ENCODE data around the gene CNBD2. TPM values are rescaled to one million over a fixed set of nuclear protein-coding genes. Genes with fewer than 3 reads are reported as not detected.
"Not testable (repeated sequence)": the region's sequence is repeated elsewhere in the genome, so short reads cannot be mapped to it uniquely, and the experiment has no call there.

The CNBD2 gene
- total and polyA plus RNA-seq, 2 donors = 1.9 to 8.6 TPM

- peaks cover 3% of the 10 kb centered on the region for H3K4me1 ChIP-seq (ENCODE audit: insufficient read depth)
- H3K27ac ChIP-seq (ENCODE audit: low read depth) = peak within 1 kb of the TSS; percentile 99
- under 1% methylated on average over 76 of the region's 76 CpGs for WGBS
- no peaks in the 10 kb centered on the region for H3K36me3 ChIP-seq (ENCODE audit: insufficient read depth)
- peak within 1 kb of the TSS; percentile 64 for H3K4me3 ChIP-seq (ENCODE audit: low read depth, low read length)
- DNase-seq (ENCODE audit: extremely low spot score) = peak; percentile 89
Measured at GRCh38 chr20:35954200-35954906, 14.0 kb upstream of the CNBD2 start, which contains the start of gene SCAND1. Gene SCAND1, minus strand, starts transcription at chr20:35954502. Its CDS starts 218 bp downstream, at chr20:35954284.

GRCh38 chr20:35954907-35955251, 13.5 kb upstream of the CNBD2 start:
- DNase-seq (ENCODE audit: extremely low spot score) = no peak
- H3K4me1 ChIP-seq (ENCODE audit: insufficient read depth) = peaks cover 3% of the 10 kb centered on the region
- 2% methylated on average over 19 of the region's 19 CpGs for WGBS
- H3K36me3 ChIP-seq (ENCODE audit: insufficient read depth) = no peaks in the 10 kb centered on the region
- H3K27ac ChIP-seq (ENCODE audit: low read depth) = peak overlapping the region; percentile 95
- peak overlapping the region; percentile 61 for H3K4me3 ChIP-seq (ENCODE audit: low read depth, low read length)

- Histone ChIP-seq H3K36me3 (ENCODE audit: insufficient read depth) (no peaks in the 10 kb centered on the region), H3K4me3 (ENCODE audit: low read depth, low read length) (no peak overlapping the region), H3K27ac (ENCODE audit: low read depth) (no peak overlapping the region), H3K4me1 (ENCODE audit: insufficient read depth) (peaks cover 3% of the 10 kb centered on the region)
- no peak for DNase-seq (ENCODE audit: extremely low spot score)
Measured at GRCh38 chr20:35956616-35957015, 11.8 kb upstream of the CNBD2 start.

- H3K27ac ChIP-seq (ENCODE audit: low read depth); H3K4me3 ChIP-seq (ENCODE audit: low read depth, low read length); DNase-seq (ENCODE audit: extremely low spot score); H3K36me3 ChIP-seq (ENCODE audit: insufficient read depth); H3K4me1 ChIP-seq (ENCODE audit: insufficient read depth): not testable (repeated sequence)
- WGBS = 79% methylated on average over 6 of the region's 6 CpGs
Measured at GRCh38 chr20:35959291-35959690, 9.1 kb upstream of the CNBD2 start.

- 88% methylated on average over 4 of the region's 4 CpGs for WGBS
- DNase-seq (ENCODE audit: extremely low spot score) = no peak
- H3K36me3 ChIP-seq (ENCODE audit: insufficient read depth) = no peaks in the 10 kb centered on the region
- no peaks in the 10 kb centered on the region for H3K4me1 ChIP-seq (ENCODE audit: insufficient read depth)
- no peak overlapping the region for H3K27ac ChIP-seq (ENCODE audit: low read depth)
- H3K4me3 ChIP-seq (ENCODE audit: low read depth, low read length) = no peak overlapping the region
Measured at GRCh38 chr20:35963878-35964277, 4.5 kb upstream of the CNBD2 start.

- H3K36me3 ChIP-seq (ENCODE audit: insufficient read depth) = no peaks in the 10 kb centered on the region
- H3K27ac ChIP-seq (ENCODE audit: low read depth) = no peak overlapping the region
- no peaks in the 10 kb centered on the region for H3K4me1 ChIP-seq (ENCODE audit: insufficient read depth)
- DNase-seq (ENCODE audit: extremely low spot score) = no peak
- 68% methylated on average over 1 of the region's 1 CpG for WGBS
- no peak overlapping the region for H3K4me3 ChIP-seq (ENCODE audit: low read depth, low read length)
Measured at GRCh38 chr20:35968930-35969329, 540 bp downstream of the CNBD2 start.

- no peak overlapping the region for H3K27ac ChIP-seq (ENCODE audit: low read depth)
- no peaks in the 10 kb centered on the region for H3K36me3 ChIP-seq (ENCODE audit: insufficient read depth)
- no peaks in the 10 kb centered on the region for H3K4me1 ChIP-seq (ENCODE audit: insufficient read depth)
- no peak for DNase-seq (ENCODE audit: extremely low spot score)
- 91% methylated on average over 2 of the region's 2 CpGs for WGBS
- no peak overlapping the region for H3K4me3 ChIP-seq (ENCODE audit: low read depth, low read length)
Measured at GRCh38 chr20:35971981-35972380, 3.6 kb downstream of the CNBD2 start.

- WGBS = 29% methylated on average over 4 of the region's 4 CpGs
- H3K36me3 ChIP-seq (ENCODE audit: insufficient read depth) = no peaks in the 10 kb centered on the region
Measured at GRCh38 chr20:35972462-35972861, 4.1 kb downstream of the CNBD2 start.

GRCh38 chr20:35974256-35974655, 5.9 kb downstream of the CNBD2 start:
- Histone ChIP-seq H3K36me3 (ENCODE audit: insufficient read depth) (no peaks in the 10 kb centered on the region), H3K4me1 (ENCODE audit: insufficient read depth) (no peaks in the 10 kb centered on the region), H3K27ac (ENCODE audit: low read depth) (no peak overlapping the region), H3K4me3 (ENCODE audit: low read depth, low read length) (no peak overlapping the region)
- WGBS = 83% methylated on average over 4 of the region's 4 CpGs
- DNase-seq (ENCODE audit: extremely low spot score) = no peak

More at GRCh38 chr20:35972462-35972861, 4.1 kb downstream of the CNBD2 start:
- H3K4me3 ChIP-seq (ENCODE audit: low read depth, low read length) = no peak overlapping the region
- DNase-seq (ENCODE audit: extremely low spot score) = no peak
- H3K27ac ChIP-seq (ENCODE audit: low read depth) = no peak overlapping the region
- H3K4me1 ChIP-seq (ENCODE audit: insufficient read depth) = no peaks in the 10 kb centered on the region

GRCh38 chr20:35975576-35976373, 7.4 kb downstream of the CNBD2 start:
- Histone ChIP-seq H3K4me3 (ENCODE audit: low read depth, low read length) (no peak overlapping the region), H3K4me1 (ENCODE audit: insufficient read depth) (no peaks in the 10 kb centered on the region), H3K27ac (ENCODE audit: low read depth) (no peak overlapping the region), H3K36me3 (ENCODE audit: insufficient read depth) (no peaks in the 10 kb centered on the region)
- DNase-seq (ENCODE audit: extremely low spot score) = no peak
- WGBS = 68% methylated on average over 9 of the region's 9 CpGs

- H3K36me3 ChIP-seq (ENCODE audit: insufficient read depth) = no peaks in the 10 kb centered on the region
- no peak overlapping the region for H3K4me3 ChIP-seq (ENCODE audit: low read depth, low read length)
- no peaks in the 10 kb centered on the region for H3K4me1 ChIP-seq (ENCODE audit: insufficient read depth)
- no peak overlapping the region for H3K27ac ChIP-seq (ENCODE audit: low read depth)
- WGBS = 93% methylated on average over 9 of the region's 9 CpGs
- no peak for DNase-seq (ENCODE audit: extremely low spot score)
Measured at GRCh38 chr20:35978041-35978513, 9.7 kb downstream of the CNBD2 start.

- no peaks in the 10 kb centered on the region for H3K36me3 ChIP-seq (ENCODE audit: insufficient read depth)
- H3K4me1 ChIP-seq (ENCODE audit: insufficient read depth) = no peaks in the 10 kb centered on the region
- DNase-seq (ENCODE audit: extremely low spot score) = no peak
- no peak overlapping the region for H3K4me3 ChIP-seq (ENCODE audit: low read depth, low read length)
- no peak overlapping the region for H3K27ac ChIP-seq (ENCODE audit: low read depth)
- whole genome bisulfite sequencing = 70% methylated on average over 5 of the region's 5 CpGs
Measured at GRCh38 chr20:35979544-35979943, 11.2 kb downstream of the CNBD2 start.

- H3K4me3 ChIP-seq (ENCODE audit: low read depth, low read length) = no peak overlapping the region
- WGBS = 72% methylated on average over 3 of the region's 3 CpGs
- DNase-seq (ENCODE audit: extremely low spot score) = no peak
Measured at GRCh38 chr20:35981969-35982368, 13.6 kb downstream of the CNBD2 start.

GRCh38 chr20:35984382-35984781, 16.0 kb downstream of the CNBD2 start:
- Histone ChIP-seq H3K36me3 (ENCODE audit: insufficient read depth) (no peaks in the 10 kb centered on the region), H3K4me1 (ENCODE audit: insufficient read depth) (no peaks in the 10 kb centered on the region), H3K27ac (ENCODE audit: low read depth) (no peak overlapping the region), H3K4me3 (ENCODE audit: low read depth, low read length) (no peak overlapping the region)
- DNase-seq (ENCODE audit: extremely low spot score) = no peak
- WGBS = 70% methylated on average over 6 of the region's 6 CpGs

More at GRCh38 chr20:35981969-35982368, 13.6 kb downstream of the CNBD2 start:
- H3K4me1 ChIP-seq (ENCODE audit: insufficient read depth) = no peaks in the 10 kb centered on the region
- no peak overlapping the region for H3K27ac ChIP-seq (ENCODE audit: low read depth)
- no peaks in the 10 kb centered on the region for H3K36me3 ChIP-seq (ENCODE audit: insufficient read depth)

All from urinary bladder (tissue), 4 donors.